Measurements from ENCODE around the gene UBE2Q2.
"Not testable (repeated sequence)": the region's sequence is repeated elsewhere in the genome, so short reads cannot be mapped to it uniquely, and the experiment has no call there.

The UBE2Q2 gene

GRCh38 chr15:75850708-75851107 is 7.5 kb downstream of the UBE2Q2 start:
- in situ Hi-C loops (cut with MboI; ENCODE audit: low sequenced_read_pairs, unreplicated experiment): no loop called here
- no peak for TF ChIP-seq CTCF (IDR thresholded peaks at IDR 0.05; ENCODE audit: borderline replicate concordance, control extremely low read depth, extremely low read depth, insufficient read depth, missing control alignments)
- DNase-seq (ENCODE audit: low spot score): no peak

- in situ Hi-C loops (cut with MboI; ENCODE audit: low sequenced_read_pairs, unreplicated experiment); DNase-seq (ENCODE audit: low spot score): not testable (repeated sequence)
Observed at GRCh38 chr15:75851566-75851965, 8.3 kb downstream of the UBE2Q2 start.

GRCh38 chr15:75857886-75858285 is 14.6 kb downstream of the UBE2Q2 start:
- no peak for TF ChIP-seq CTCF (IDR thresholded peaks at IDR 0.05; ENCODE audit: borderline replicate concordance, control extremely low read depth, extremely low read depth, insufficient read depth, missing control alignments)
- in situ Hi-C loops (cut with MboI; ENCODE audit: low sequenced_read_pairs, unreplicated experiment): no loop called here

GRCh38 chr15:75861750-75862402 is 18.6 kb downstream of the UBE2Q2 start:
- no peak for TF ChIP-seq CTCF (IDR thresholded peaks at IDR 0.05; ENCODE audit: borderline replicate concordance, control extremely low read depth, extremely low read depth, insufficient read depth, missing control alignments)
- in situ Hi-C loops (cut with MboI; ENCODE audit: low sequenced_read_pairs, unreplicated experiment): no loop called here
- no peak for DNase-seq (ENCODE audit: low spot score)

More at GRCh38 chr15:75857886-75858285, 14.6 kb downstream of the UBE2Q2 start:
- DNase-seq (ENCODE audit: low spot score): no peak

GRCh38 chr15:75862796-75863195 is 19.5 kb downstream of the UBE2Q2 start:
- TF ChIP-seq CTCF (IDR thresholded peaks at IDR 0.05; ENCODE audit: borderline replicate concordance, control extremely low read depth, extremely low read depth, insufficient read depth, missing control alignments): no peak
- in situ Hi-C loops (cut with MboI; ENCODE audit: low sequenced_read_pairs, unreplicated experiment): no loop called here
- DNase-seq (ENCODE audit: low spot score): no peak

- TF ChIP-seq CTCF (IDR thresholded peaks at IDR 0.05; ENCODE audit: borderline replicate concordance, control extremely low read depth, extremely low read depth, insufficient read depth, missing control alignments): no peak
- no peak for DNase-seq (ENCODE audit: low spot score)
- in situ Hi-C loops (cut with MboI; ENCODE audit: low sequenced_read_pairs, unreplicated experiment): no loop called here
Observed at GRCh38 chr15:75864213-75865059, 21.2 kb downstream of the UBE2Q2 start.

- in situ Hi-C loops (cut with MboI; ENCODE audit: low sequenced_read_pairs, unreplicated experiment): not testable (repeated sequence)
Observed at GRCh38 chr15:75866045-75866444, 22.8 kb downstream of the UBE2Q2 start.

More at GRCh38 chr15:75866045-75866444, 22.8 kb downstream of the UBE2Q2 start:
- DNase-seq (ENCODE audit: low spot score): not testable (repeated sequence)

Data from GM13976 (cell line).